Neural cell (in vitro differentiated cells): ENCODE measurements around the gene JKAMP. TPM values are rescaled to one million over a fixed set of nuclear protein-coding genes. Genes with fewer than 3 reads are reported as not detected.

Experiments used
- H2AFZ ChIP-seq: fragments of 200-600, 300-800 bp; sonication (generic), shearing (Covaris generic); 2 replicates; pipeline ENCODE4 v1.6.0; 2014; ENCODE audit warnings: low read depth, mild to moderate bottlenecking, antibody characterized with exemption, low read length, moderate library complexity
- H3F3A ChIP-seq: fragments of 200-600 bp; shearing (Covaris generic); 2 replicates; pipeline ENCODE4 v1.6.1; 2016; ENCODE audit warnings: mild to moderate bottlenecking, moderate library complexity, mixed read lengths, antibody characterized with exemption, low read length; ENCODE audit not compliant: insufficient read depth, poor library complexity, severe bottlenecking
- H3K27ac ChIP-seq: fragments of 200-600, 300-800 bp; sonication (generic), shearing (Covaris generic); 2 replicates; pipeline ENCODE4 v1.5.1; 2014; ENCODE audit warnings: mild to moderate bottlenecking, low read length, moderate library complexity
- H3K27me3 ChIP-seq: fragments of 300-800, 200-600 bp; sonication (generic), shearing (Covaris generic); 2 replicates; pipeline ENCODE4 v1.6.0; 2014; ENCODE audit warnings: mild to moderate bottlenecking, low read depth, low read length, moderate library complexity; ENCODE audit not compliant: insufficient read depth
- H3K36me3 ChIP-seq: fragments of 300-800, 200-600 bp; sonication (generic), shearing (Covaris generic); 2 replicates; pipeline ENCODE4 v1.5.1; 2014; ENCODE audit warnings: mild to moderate bottlenecking, antibody characterized with exemption, low read length, moderate library complexity; ENCODE audit not compliant: insufficient read depth
- H3K4me2 ChIP-seq: fragments of 300-800, 200-600 bp; sonication (generic), shearing (Covaris generic); 2 replicates; pipeline ENCODE4 v1.6.0; 2014; ENCODE audit warnings: mild to moderate bottlenecking, low read length
- H3K4me3 ChIP-seq: fragments of 300-800, 200-600 bp; sonication (generic), shearing (Covaris generic); 2 replicates; pipeline ENCODE4 v1.5.1; 2014; ENCODE audit warnings: mild to moderate bottlenecking, low read length, moderate library complexity
- H3K79me2 ChIP-seq: fragments of 200-600 bp; shearing (Covaris generic); replicated peaks from 2 replicates; pipeline ENCODE4 v1.6.0; 2014; ENCODE audit warnings: mild to moderate bottlenecking, low read length, moderate library complexity; ENCODE audit not compliant: insufficient read depth
- H3K9ac ChIP-seq: fragments of 300-800, 200-600 bp; sonication (generic), shearing (Covaris generic); 2 replicates; pipeline ENCODE4 v1.6.1; 2016; ENCODE audit warnings: mild to moderate bottlenecking, low read length, mixed read lengths
- H3K9me2 ChIP-seq: fragments of 200-600 bp; shearing (Covaris generic); 2 replicates; pipeline ENCODE4 v1.6.1; 2016; ENCODE audit warnings: mild to moderate bottlenecking, low read length, mixed read lengths; ENCODE audit not compliant: insufficient read depth
- H3K9me3 ChIP-seq: fragments of 200-600, 300-800 bp; sonication (generic), shearing (Covaris generic); 2 replicates; pipeline ENCODE4 v1.6.1; 2016; ENCODE audit warnings: mild to moderate bottlenecking, mixed run types, low read length, moderate library complexity, mixed read lengths
- H4K20me1 ChIP-seq: fragments of 200-600 bp; shearing (Covaris generic); 2 replicates; pipeline ENCODE4 v1.6.1; 2016; ENCODE audit warnings: mild to moderate bottlenecking, mixed run types; ENCODE audit not compliant: insufficient read depth
- EP300 ChIP-seq: fragments of 450-650 bp; conservative IDR thresholded peaks from 2 replicates; pipeline ENCODE4 v1.6.1; 2014; ENCODE audit warnings: antibody characterized with exemption, mild to moderate bottlenecking, moderate library complexity; ENCODE audit not compliant: poor library complexity, severe bottlenecking
- EZH2 ChIP-seq: fragments of 200-600, 300-800 bp; shearing (Covaris generic), sonication (generic); IDR thresholded peaks from 2 replicates; pipeline ENCODE4 v1.6.1; 2014; ENCODE audit warnings: antibody characterized with exemption, low read length, borderline replicate concordance, mild to moderate bottlenecking; ENCODE audit not compliant: insufficient read depth, poor library complexity, severe bottlenecking
- MXI1 ChIP-seq: fragments of 450-650 bp; conservative IDR thresholded peaks from 2 replicates; pipeline ENCODE4 v1.6.1; 2014; ENCODE audit warnings: antibody characterized with exemption, mild to moderate bottlenecking; ENCODE audit not compliant: poor library complexity, severe bottlenecking
- POLR2AphosphoS5 ChIP-seq: IDR thresholded peaks from 2 replicates; pipeline ENCODE4 v1.6.1; 2012
- RAD21 ChIP-seq: fragments of 450-650 bp; conservative IDR thresholded peaks from 2 replicates; pipeline ENCODE4 v1.6.1; 2014; ENCODE audit warnings: antibody characterized with exemption, mild to moderate bottlenecking, moderate library complexity
- SMC3 ChIP-seq: fragments of 450-650 bp; conservative IDR thresholded peaks from 2 replicates; pipeline ENCODE4 v1.6.1; 2014; ENCODE audit warnings: antibody characterized with exemption, mild to moderate bottlenecking, moderate library complexity; ENCODE audit not compliant: poor library complexity
- TAF1 ChIP-seq: IDR thresholded peaks from 2 replicates; pipeline ENCODE4 v1.6.1; 2012; ENCODE audit warnings: low read depth
- polyA plus RNA-seq: library from polyadenylated mRNA; depleted of rRNA; stranded (reverse); fragments of >200 nt; gene quantifications from 2 replicates; pipeline ENCODE4 v1.2.3, GENCODE V29; 2014
- TF ChIP-seq, protein P1 (sequence below): IDR thresholded peaks from 2 replicates; pipeline ENCODE4 v1.6.1; 2012; ENCODE audit warnings: borderline replicate concordance
- TF ChIP-seq, protein P2 (sequence below): fragments of 450-650 bp; IDR thresholded peaks from 2 replicates; pipeline ENCODE4 v1.5.1; 2014; ENCODE audit warnings: antibody characterized with exemption, mild to moderate bottlenecking, moderate library complexity; ENCODE audit not compliant: poor library complexity, severe bottlenecking

Gene JKAMP
- polyA plus RNA-seq, 1 donor from 2014 or later = 204 TPM

DNA sequence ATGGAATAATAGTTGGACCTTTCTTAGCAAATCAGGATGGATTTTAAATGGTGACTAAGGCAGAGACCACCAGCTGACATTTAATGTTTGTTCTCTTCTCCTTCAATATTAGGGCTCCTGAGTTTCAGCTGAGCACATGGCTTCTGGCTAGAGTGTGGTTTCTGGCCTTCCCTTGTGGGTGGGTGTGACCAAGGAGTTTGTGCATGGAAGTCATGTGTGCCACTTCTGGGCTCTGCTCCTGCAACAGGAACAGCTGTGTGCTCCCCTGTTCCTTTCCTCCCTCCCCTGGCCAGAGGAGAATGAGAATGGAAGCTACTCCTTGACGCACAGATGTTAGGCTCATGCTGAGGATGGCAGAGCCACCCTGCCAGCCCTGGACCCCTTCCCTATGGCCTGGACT, 48.1 kb downstream of the JKAMP start:
- H3K27me3 ChIP-seq = no peaks in the 10 kb centered on the region
- H3K9me3 ChIP-seq = no peaks in the 10 kb centered on the region
- H4K20me1 ChIP-seq = no peaks in the 10 kb centered on the region
- H3K9me2 ChIP-seq = no peaks in the 10 kb centered on the region
- H2AFZ ChIP-seq = no peak overlapping the region
- no peaks in the 10 kb centered on the region for H3K79me2 ChIP-seq
- no peak overlapping the region for H3K9ac ChIP-seq
- H3K27ac ChIP-seq = no peak overlapping the region
- H3K4me3 ChIP-seq = no peak overlapping the region
- no peaks in the 10 kb centered on the region for H3F3A ChIP-seq
- H3K4me2 ChIP-seq = no peak overlapping the region
- H3K36me3 ChIP-seq = no peaks in the 10 kb centered on the region
- TF ChIP-seq MXI1 (no peak), RAD21 (no peak), EZH2 (no peak), SMC3 (no peak), POLR2AphosphoS5 (no peak), EP300 (no peak), TAF1 (no peak)
- TF ChIP-seq, protein P1, sequence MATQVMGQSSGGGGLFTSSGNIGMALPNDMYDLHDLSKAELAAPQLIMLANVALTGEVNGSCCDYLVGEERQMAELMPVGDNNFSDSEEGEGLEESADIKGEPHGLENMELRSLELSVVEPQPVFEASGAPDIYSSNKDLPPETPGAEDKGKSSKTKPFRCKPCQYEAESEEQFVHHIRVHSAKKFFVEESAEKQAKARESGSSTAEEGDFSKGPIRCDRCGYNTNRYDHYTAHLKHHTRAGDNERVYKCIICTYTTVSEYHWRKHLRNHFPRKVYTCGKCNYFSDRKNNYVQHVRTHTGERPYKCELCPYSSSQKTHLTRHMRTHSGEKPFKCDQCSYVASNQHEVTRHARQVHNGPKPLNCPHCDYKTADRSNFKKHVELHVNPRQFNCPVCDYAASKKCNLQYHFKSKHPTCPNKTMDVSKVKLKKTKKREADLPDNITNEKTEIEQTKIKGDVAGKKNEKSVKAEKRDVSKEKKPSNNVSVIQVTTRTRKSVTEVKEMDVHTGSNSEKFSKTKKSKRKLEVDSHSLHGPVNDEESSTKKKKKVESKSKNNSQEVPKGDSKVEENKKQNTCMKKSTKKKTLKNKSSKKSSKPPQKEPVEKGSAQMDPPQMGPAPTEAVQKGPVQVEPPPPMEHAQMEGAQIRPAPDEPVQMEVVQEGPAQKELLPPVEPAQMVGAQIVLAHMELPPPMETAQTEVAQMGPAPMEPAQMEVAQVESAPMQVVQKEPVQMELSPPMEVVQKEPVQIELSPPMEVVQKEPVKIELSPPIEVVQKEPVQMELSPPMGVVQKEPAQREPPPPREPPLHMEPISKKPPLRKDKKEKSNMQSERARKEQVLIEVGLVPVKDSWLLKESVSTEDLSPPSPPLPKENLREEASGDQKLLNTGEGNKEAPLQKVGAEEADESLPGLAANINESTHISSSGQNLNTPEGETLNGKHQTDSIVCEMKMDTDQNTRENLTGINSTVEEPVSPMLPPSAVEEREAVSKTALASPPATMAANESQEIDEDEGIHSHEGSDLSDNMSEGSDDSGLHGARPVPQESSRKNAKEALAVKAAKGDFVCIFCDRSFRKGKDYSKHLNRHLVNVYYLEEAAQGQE = no peak
- TF ChIP-seq, protein P2, sequence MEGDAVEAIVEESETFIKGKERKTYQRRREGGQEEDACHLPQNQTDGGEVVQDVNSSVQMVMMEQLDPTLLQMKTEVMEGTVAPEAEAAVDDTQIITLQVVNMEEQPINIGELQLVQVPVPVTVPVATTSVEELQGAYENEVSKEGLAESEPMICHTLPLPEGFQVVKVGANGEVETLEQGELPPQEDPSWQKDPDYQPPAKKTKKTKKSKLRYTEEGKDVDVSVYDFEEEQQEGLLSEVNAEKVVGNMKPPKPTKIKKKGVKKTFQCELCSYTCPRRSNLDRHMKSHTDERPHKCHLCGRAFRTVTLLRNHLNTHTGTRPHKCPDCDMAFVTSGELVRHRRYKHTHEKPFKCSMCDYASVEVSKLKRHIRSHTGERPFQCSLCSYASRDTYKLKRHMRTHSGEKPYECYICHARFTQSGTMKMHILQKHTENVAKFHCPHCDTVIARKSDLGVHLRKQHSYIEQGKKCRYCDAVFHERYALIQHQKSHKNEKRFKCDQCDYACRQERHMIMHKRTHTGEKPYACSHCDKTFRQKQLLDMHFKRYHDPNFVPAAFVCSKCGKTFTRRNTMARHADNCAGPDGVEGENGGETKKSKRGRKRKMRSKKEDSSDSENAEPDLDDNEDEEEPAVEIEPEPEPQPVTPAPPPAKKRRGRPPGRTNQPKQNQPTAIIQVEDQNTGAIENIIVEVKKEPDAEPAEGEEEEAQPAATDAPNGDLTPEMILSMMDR = no peak

DNA sequence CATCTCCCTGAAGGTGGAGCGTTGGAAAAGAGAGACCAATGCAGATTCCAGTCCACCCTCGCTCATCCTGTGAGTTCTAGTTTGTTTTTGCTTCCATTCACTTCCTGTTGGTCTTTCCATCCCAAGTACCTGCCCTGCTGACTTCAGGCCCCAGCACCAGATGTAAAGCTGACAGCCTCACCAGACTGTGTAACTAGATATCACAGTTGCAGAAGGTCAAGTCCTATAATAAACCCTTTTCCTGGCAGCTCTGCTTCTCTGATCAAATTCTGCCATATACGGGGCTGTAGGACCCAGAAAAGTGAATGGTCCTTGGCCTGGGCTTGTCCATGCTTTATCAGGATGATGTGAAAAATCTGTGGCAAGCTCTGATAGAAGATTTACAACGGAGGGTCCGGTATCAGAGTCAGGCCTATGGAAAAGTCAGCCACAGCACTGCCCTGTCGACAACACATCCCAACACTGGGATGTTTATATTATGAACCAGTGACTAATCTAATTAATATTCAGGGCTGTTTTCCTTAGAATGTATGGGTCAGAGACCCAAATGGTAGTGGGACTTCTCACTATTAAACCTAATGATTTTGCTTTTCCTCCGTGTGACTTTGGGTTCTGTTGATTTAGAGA, 50.2 kb downstream of the JKAMP start:
- H3F3A ChIP-seq = no peaks in the 10 kb centered on the region
- H3K4me2 ChIP-seq = no peak overlapping the region
- H2AFZ ChIP-seq = no peak overlapping the region

More for the DNA sequence above, 50.2 kb downstream of the JKAMP start:
- H3K9ac ChIP-seq = no peak overlapping the region
- no peak overlapping the region for H3K4me3 ChIP-seq
- H3K9me2 ChIP-seq = no peaks in the 10 kb centered on the region
- no peaks in the 10 kb centered on the region for H3K27me3 ChIP-seq
- H3K27ac ChIP-seq = no peak overlapping the region
- no peaks in the 10 kb centered on the region for H3K9me3 ChIP-seq
- no peaks in the 10 kb centered on the region for H4K20me1 ChIP-seq
- H3K36me3 ChIP-seq = no peaks in the 10 kb centered on the region
- no peaks in the 10 kb centered on the region for H3K79me2 ChIP-seq
- no peak for TF ChIP-seq EZH2
- TF ChIP-seq EP300 = no peak
- TF ChIP-seq, protein P1 = no peak
- no peak for TF ChIP-seq SMC3
- no peak for TF ChIP-seq POLR2AphosphoS5
- TF ChIP-seq, protein P2 = no peak
- TF ChIP-seq MXI1 = no peak
- no peak for TF ChIP-seq RAD21
- no peak for TF ChIP-seq TAF1
